ENCODE data around the gene KIF1B. TPM values are rescaled to one million over a fixed set of nuclear protein-coding genes. Genes with fewer than 3 reads are reported as not detected.

Gene KIF1B
- total and polyA plus RNA-seq, 4 donors = 8.4 to 40.9 (median 8.9) TPM

- Histone ChIP-seq H3K4me3 (ENCODE audit: low read depth in 1 of 3, low read length in 3 of 3) (no peak overlapping the region), H3K4me1 (ENCODE audit: control insufficient read depth in 4 of 4, insufficient read depth in 4 of 4, low read length in 3 of 4) (peaks cover 7 to 17% (median 11%) of the 10 kb centered on the region in 4 donors), H3K27me3 (ENCODE audit: control insufficient read depth in 4 of 4, insufficient read depth in 4 of 4, low read length in 3 of 4) (no peaks in the 10 kb centered on the region), H3K9me3 (ENCODE audit: control insufficient read depth in 4 of 4, low read length in 3 of 4) (no peaks in the 10 kb centered on the region), H3K36me3 (ENCODE audit: control insufficient read depth in 4 of 4, insufficient read depth in 3 of 4, low read depth in 1 of 4, low read length in 3 of 4) (no peaks in the 10 kb centered on the region), H3K27ac (ENCODE audit: low read depth in 1 of 2, low read length in 2 of 2) (peak overlapping the region; percentile 4 to 62), H3K9ac (ENCODE audit: low read depth in 1 of 2, low read length in 2 of 2) (no peak overlapping the region)
- no peak for DNase-seq (ENCODE audit: low spot score)
- WGBS = 70% methylated on average over 3 of the region's 3 CpGs
- no peak for TF ChIP-seq EGR1 (IDR thresholded peaks at IDR 0.05; ENCODE audit: low read depth in 2 of 2)
- peak; percentile 60 for TF ChIP-seq YY1 (IDR thresholded peaks at IDR 0.05)
- no peak for TF ChIP-seq FOXA2 (IDR thresholded peaks at IDR 0.05)
- TF ChIP-seq NR2F2 (IDR thresholded peaks at IDR 0.05) = no peak
- TF ChIP-seq MAX (IDR thresholded peaks at IDR 0.05) = no peak
- TF ChIP-seq HNF4A (conservative IDR thresholded peaks at IDR 0.05) = no peak
- peak in 1 of 2 donors; percentile 50 for TF ChIP-seq RXRA (IDR thresholded peaks at IDR 0.05)
- TF ChIP-seq TAF1 (conservative IDR thresholded peaks at IDR 0.05) = no peak
- no peak for TF ChIP-seq ATF3 (IDR thresholded peaks at IDR 0.05)
- no peak for TF ChIP-seq REST (IDR thresholded peaks at IDR 0.05)
- TF ChIP-seq CTCF (IDR thresholded peaks at IDR 0.05; ENCODE audit: low read depth, low read length, missing input control) = no peak
- TF ChIP-seq SP1 (IDR thresholded peaks at IDR 0.05) = no peak
- no peak for TF ChIP-seq ZBTB33 (IDR thresholded peaks at IDR 0.05)
- TF ChIP-seq FOXA1 (IDR thresholded peaks at IDR 0.05) = no peak
- no peak for TF ChIP-seq HNF4G (IDR thresholded peaks at IDR 0.05)
- no peak for TF ChIP-seq GABPA (IDR thresholded peaks at IDR 0.05 in 1 of 2, conservative IDR thresholded peaks at IDR 0.05 in 1 of 2)
- TF ChIP-seq RAD21 (IDR thresholded peaks at IDR 0.05) = peak in 1 of 2 donors; percentile 7
- no peak for TF ChIP-seq JUND (IDR thresholded peaks at IDR 0.05)
Measured at GRCh38 chr1:10387677-10388386, 177.5 kb downstream of the KIF1B start.

Data from liver (tissue), 9 donors.